Renal pelvis (tissue), 4 donors: ENCODE results near the gene MAML1. TPM values are rescaled to one million over a fixed set of nuclear protein-coding genes. Genes with fewer than 3 reads are reported as not detected.
A peak's percentile ranks its signal among the peaks of the same experiment; 100 is the strongest.

Experiments used
- DNase-seq: peaks from one replicate; pipeline ENCODE4 v3.0.0-alpha.2; 2013
- polyA plus RNA-seq, 3 donors: library from polyadenylated mRNA; unstranded; fragments of 120-200 nt; gene quantifications; one replicate each; pipeline ENCODE4 v1.2.1, GENCODE V29; 2013; ENCODE audit not compliant: insufficient read length in 3 of 3

MAML1 gene
- polyA plus RNA-seq, 3 donors: 41.0 to 51.1 (median 41.6) TPM

- peak; percentile 90 for DNase-seq
Observed at GRCh38 chr5:179821298-179822058, 88.9 kb downstream of the MAML1 start.

DNA sequence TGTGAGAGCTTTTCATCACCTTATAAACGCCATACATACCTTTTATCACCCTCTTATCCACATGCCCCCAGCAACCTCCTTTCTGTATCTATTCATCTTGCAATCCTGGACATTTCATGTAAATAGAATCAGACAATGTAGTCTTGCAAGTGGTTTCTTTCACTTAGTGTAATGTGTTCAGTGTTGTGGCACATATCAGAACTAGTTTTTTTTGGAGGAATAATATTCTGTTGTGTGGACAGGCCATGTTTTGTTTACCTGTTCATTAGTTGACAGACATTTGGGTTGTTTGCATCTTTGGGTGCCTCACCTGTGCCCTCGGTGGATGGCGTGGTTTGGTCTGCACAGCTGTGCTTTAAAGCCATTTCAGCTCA is 89.4 kb downstream of the MAML1 start:
- no peak for DNase-seq

DNA sequence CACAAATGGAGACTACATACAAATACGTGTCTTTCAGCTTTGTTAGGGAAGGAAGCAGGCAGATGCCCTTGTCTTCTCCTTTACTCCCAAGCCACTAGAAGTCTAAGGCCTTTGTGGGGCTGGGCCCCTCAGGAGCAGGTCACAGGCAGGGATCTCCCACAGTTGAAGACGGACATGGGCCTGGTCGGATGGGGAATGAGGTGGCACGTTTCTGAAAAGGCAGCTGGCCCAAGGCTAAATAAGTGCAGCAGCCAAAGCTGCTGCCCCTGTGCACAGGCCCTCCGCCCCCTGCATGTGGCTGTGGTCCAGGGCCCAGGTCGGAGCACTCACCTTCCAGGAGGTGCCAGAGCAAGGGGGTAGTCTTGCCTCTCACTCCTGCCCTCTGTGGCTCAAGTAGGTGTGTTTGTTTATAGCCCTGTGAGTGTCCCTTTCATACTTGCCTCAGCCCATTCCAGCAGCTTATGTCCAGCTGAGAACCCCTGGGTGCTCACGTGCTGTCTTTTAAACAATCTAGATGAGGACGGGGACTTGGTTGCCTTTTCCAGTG is 89.9 kb downstream of the MAML1 start:
- no peak for DNase-seq

DNA sequence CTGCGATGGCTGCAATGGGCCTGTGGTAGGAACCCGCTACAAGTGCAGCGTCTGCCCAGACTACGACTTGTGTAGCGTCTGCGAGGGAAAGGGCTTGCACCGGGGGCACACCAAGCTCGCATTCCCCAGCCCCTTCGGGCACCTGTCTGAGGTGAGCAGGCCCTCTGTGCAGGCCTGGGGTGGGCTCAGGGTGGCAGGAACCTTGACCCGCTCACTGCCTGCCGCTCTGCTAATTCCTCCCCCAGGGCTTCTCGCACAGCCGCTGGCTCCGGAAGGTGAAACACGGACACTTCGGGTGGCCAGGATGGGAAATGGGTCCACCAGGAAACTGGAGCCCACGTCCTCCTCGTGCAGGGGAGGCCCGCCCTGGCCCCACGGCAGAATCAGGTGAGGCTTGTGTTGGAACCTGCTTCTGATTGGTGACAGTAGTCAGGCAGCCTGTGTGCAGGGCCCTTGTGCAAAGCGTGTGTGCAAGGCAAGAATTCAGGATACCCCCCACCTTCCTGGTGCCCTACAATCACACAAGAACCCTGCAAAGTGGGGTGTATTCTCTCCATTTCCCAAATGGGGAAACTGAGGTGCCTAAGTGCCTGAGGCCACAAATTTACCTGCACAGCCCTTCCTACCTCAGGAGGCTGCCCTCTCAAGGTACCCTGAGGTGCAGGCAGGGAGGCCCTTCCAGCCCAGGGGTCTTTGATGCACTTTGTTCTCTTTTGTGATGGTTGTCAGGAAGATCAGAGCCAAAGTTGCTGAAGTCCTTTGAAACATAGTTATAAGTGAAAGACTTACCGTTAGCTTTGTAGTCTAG is 91.5 kb downstream of the MAML1 start:
- DNase-seq: no peak

GRCh38 chr5:179824745-179825112 is 92.1 kb downstream of the MAML1 start:
- no peak for DNase-seq

- DNase-seq: no peak
Observed at GRCh38 chr5:179825655-179826182, 93.1 kb downstream of the MAML1 start.

Other genes starting within 250 kb of the MAML1 start
- 10 to 100 TPM; 75.9 to 97.1 (median 80.0) TPM for gene RUFY1, start 182.3 kb upstream of the MAML1 start, polyA plus RNA-seq
- 1,000 to 10,000 TPM in 2 of 3 donors, 100 to 1,000 TPM in 1; 988 to 1,833 (median 1,566) TPM for gene HNRNPH1, start 109.2 kb upstream of the MAML1 start, polyA plus RNA-seq
- gene CBY3, start 51.8 kb upstream of the MAML1 start, polyA plus RNA-seq: 1 to 10 TPM in 2 of 3 donors, under 1 TPM in 1; 0.99 to 1.8 (median 1.0) TPM
- 100 to 1,000 TPM; 495 to 588 (median 505) TPM for gene CANX, start 33.9 kb upstream of the MAML1 start, polyA plus RNA-seq
- 1 to 10 TPM; 3.9 to 6.7 (median 4.1) TPM for gene LTC4S, start 61.2 kb downstream of the MAML1 start, polyA plus RNA-seq
- 100 to 1,000 TPM; 178 to 185 (median 183) TPM for gene MGAT4B, start 74.0 kb downstream of the MAML1 start, polyA plus RNA-seq
- 100 to 1,000 TPM; 109 to 121 (median 112) TPM for gene SQSTM1, start 88.1 kb downstream of the MAML1 start, polyA plus RNA-seq
- 10 to 100 TPM; 30.4 to 53.8 (median 50.4) TPM for gene MRNIP, start 126.0 kb downstream of the MAML1 start, polyA plus RNA-seq
- 100 to 1,000 TPM; 109 to 117 (median 111) TPM for gene TBC1D9B, start 175.1 kb downstream of the MAML1 start, polyA plus RNA-seq